GM23338 (cell line): ENCODE data around the gene GZMB.

Source experiments
- CTCF ChIP-seq, 2 experiments: fragments of 200-600 bp in 1 of 2; sonication (generic) in 1 of 2; conservative IDR thresholded peaks; 2 replicates each; pipeline versions ENCODE4 v1.5.1 to v1.6.1; 2016 to 2017; ENCODE audit warnings: antibody characterized with exemption in 2 of 2, low read depth in 2 of 2, mild to moderate bottlenecking in 2 of 2, moderate library complexity in 1 of 2
- EZH2phosphoT487 ChIP-seq: fragments of 200-600 bp; sonication (generic); IDR thresholded peaks from one replicate; pipeline ENCODE4 v1.8.1; 2018; ENCODE audit warnings: antibody characterized with exemption; ENCODE audit not compliant: unreplicated experiment
- POLR2AphosphoS5 ChIP-seq: IDR thresholded peaks from 2 replicates; pipeline ENCODE4 v1.6.1; 2016; ENCODE audit warnings: antibody characterized with exemption, low read depth
- TF ChIP-seq, protein P1 (sequence below): IDR thresholded peaks from one replicate; pipeline ENCODE4 v1.6.1; 2018; ENCODE audit warnings: antibody characterized with exemption; ENCODE audit not compliant: unreplicated experiment

DNA sequence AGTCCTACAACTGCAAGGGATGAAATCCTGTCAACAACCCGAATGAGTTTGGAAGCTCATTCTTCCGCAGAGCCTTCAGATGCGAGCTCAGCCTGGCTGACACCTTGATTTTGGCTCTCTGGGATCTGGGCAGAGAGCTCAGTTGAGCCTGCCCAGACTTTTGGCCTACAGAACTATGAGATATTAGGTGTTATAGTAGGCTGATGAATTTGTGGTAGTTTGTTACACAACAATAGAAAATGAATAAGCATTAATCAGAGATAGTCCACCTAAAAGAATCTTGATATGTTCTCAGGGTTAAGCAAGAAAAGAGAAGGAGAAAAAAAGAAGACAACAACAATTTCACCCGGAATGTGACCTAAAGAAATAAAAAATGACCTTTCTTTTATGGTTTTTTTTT lies 30.4 kb upstream of the GZMB start:
- TF ChIP-seq, protein P1, sequence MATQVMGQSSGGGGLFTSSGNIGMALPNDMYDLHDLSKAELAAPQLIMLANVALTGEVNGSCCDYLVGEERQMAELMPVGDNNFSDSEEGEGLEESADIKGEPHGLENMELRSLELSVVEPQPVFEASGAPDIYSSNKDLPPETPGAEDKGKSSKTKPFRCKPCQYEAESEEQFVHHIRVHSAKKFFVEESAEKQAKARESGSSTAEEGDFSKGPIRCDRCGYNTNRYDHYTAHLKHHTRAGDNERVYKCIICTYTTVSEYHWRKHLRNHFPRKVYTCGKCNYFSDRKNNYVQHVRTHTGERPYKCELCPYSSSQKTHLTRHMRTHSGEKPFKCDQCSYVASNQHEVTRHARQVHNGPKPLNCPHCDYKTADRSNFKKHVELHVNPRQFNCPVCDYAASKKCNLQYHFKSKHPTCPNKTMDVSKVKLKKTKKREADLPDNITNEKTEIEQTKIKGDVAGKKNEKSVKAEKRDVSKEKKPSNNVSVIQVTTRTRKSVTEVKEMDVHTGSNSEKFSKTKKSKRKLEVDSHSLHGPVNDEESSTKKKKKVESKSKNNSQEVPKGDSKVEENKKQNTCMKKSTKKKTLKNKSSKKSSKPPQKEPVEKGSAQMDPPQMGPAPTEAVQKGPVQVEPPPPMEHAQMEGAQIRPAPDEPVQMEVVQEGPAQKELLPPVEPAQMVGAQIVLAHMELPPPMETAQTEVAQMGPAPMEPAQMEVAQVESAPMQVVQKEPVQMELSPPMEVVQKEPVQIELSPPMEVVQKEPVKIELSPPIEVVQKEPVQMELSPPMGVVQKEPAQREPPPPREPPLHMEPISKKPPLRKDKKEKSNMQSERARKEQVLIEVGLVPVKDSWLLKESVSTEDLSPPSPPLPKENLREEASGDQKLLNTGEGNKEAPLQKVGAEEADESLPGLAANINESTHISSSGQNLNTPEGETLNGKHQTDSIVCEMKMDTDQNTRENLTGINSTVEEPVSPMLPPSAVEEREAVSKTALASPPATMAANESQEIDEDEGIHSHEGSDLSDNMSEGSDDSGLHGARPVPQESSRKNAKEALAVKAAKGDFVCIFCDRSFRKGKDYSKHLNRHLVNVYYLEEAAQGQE, result no peak
- TF ChIP-seq CTCF (conservative IDR thresholded peaks at IDR 0.05; ENCODE audit: low read depth in 2 of 2) (no peak), EZH2phosphoT487 (no peak), POLR2AphosphoS5 (no peak)
